ENCODE data around the gene CSF1. TPM values are rescaled to one million over a fixed set of nuclear protein-coding genes. Genes with fewer than 3 reads are reported as not detected.
A peak's percentile ranks its signal among the peaks of the same experiment; 100 is the strongest.

CSF1 gene
- total RNA-seq, 1 experiment from 2014 or later, result 3.0 TPM

DNA sequence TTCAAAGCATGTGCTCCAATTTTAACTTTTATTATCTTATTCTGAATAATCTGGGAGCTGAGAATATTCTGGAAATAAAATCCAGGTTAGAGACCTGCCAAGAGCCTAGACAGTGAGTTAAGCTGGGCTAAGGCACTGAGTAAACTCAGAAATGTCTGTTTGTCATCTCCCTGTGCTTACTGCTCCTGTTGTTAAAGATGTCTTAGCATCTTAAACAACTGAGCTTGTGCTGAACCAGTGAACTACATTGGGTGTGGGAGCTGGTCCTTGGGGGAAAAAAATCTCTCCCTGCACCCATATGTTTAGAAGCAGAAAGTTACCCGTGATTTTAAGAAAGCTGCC is 49.0 kb downstream of the CSF1 start:
- TF ChIP-seq ELF1 (IDR thresholded peaks at IDR 0.05; ENCODE audit: borderline replicate concordance, low read depth) (no peak), POLR2AphosphoS5 (IDR thresholded peaks at IDR 0.05; ENCODE audit: low read depth, low read length) (no peak), CBX3 (IDR thresholded peaks at IDR 0.05; ENCODE audit: low read depth) (no peak), REST (IDR thresholded peaks at IDR 0.05; ENCODE audit: low read depth) (no peak), POLR2A (IDR thresholded peaks at IDR 0.05; ENCODE audit: borderline replicate concordance, extremely low read depth, insufficient read depth, insufficient read length) (no peak), EZH2phosphoT487 (IDR thresholded peaks at IDR 0.05; ENCODE audit: borderline replicate concordance) (no peak), ZNF274 (IDR thresholded peaks at IDR 0.05; ENCODE audit: low read depth, low read length) (no peak), CEBPB (IDR thresholded peaks at IDR 0.05; ENCODE audit: low read depth) (no peak), ZBTB33 (IDR thresholded peaks at IDR 0.05; ENCODE audit: extremely low read depth, insufficient replicate concordance, low read length) (no peak), SIN3A (IDR thresholded peaks at IDR 0.05; ENCODE audit: low read depth) (no peak), YY1 (IDR thresholded peaks at IDR 0.05; ENCODE audit: extremely low read depth, insufficient replicate concordance, low read depth, low read length) (no peak), EGR1 (IDR thresholded peaks at IDR 0.05; ENCODE audit: low read depth) (no peak), ATF3 (IDR thresholded peaks at IDR 0.05) (no peak), SP1 (IDR thresholded peaks at IDR 0.05; ENCODE audit: low read depth) (no peak), ZFX (IDR thresholded peaks at IDR 0.05) (no peak), JUND (IDR thresholded peaks at IDR 0.05) (no peak), FOSL1 (IDR thresholded peaks at IDR 0.05; ENCODE audit: low read depth) (no peak)
- TF ChIP-seq, protein P1, sequence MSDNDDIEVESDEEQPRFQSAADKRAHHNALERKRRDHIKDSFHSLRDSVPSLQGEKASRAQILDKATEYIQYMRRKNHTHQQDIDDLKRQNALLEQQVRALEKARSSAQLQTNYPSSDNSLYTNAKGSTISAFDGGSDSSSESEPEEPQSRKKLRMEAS (IDR thresholded peaks at IDR 0.05), result no peak
- TF ChIP-seq, protein P2, sequence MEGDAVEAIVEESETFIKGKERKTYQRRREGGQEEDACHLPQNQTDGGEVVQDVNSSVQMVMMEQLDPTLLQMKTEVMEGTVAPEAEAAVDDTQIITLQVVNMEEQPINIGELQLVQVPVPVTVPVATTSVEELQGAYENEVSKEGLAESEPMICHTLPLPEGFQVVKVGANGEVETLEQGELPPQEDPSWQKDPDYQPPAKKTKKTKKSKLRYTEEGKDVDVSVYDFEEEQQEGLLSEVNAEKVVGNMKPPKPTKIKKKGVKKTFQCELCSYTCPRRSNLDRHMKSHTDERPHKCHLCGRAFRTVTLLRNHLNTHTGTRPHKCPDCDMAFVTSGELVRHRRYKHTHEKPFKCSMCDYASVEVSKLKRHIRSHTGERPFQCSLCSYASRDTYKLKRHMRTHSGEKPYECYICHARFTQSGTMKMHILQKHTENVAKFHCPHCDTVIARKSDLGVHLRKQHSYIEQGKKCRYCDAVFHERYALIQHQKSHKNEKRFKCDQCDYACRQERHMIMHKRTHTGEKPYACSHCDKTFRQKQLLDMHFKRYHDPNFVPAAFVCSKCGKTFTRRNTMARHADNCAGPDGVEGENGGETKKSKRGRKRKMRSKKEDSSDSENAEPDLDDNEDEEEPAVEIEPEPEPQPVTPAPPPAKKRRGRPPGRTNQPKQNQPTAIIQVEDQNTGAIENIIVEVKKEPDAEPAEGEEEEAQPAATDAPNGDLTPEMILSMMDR (IDR thresholded peaks at IDR 0.05 in 2 of 3, conservative IDR thresholded peaks at IDR 0.05 in 1 of 3; ENCODE audit: borderline replicate concordance in 1 of 3, insufficient read depth in 1 of 3, low read depth in 2 of 3, low read length in 2 of 3), result no peak
- RAD21 ChIA-PET (ENCODE audit: low non-redundant PET in 1 of 2, low total read pairs in 2 of 2, uncharacterized antibody in 2 of 2, unreplicated experiment in 2 of 2), result interaction anchor here in 1 of 2 experiments (0.6 kb wide), 1 partner anchor 184 kb away, joined by 8 read pairs; no protein-coding TSS in a partner anchor
- Histone ChIP-seq H3K79me2 (ENCODE audit: insufficient read depth, low read length) (no peaks in the 10 kb centered on the region), H3K9me3 (ENCODE audit: control insufficient read depth in 1 of 2, insufficient read depth in 1 of 2, low read depth in 1 of 2, low read length in 2 of 2) (no peaks in the 10 kb centered on the region), H3K4me1 (ENCODE audit: control insufficient read depth in 1 of 2, insufficient read depth in 2 of 2, low read length in 2 of 2) (peaks cover 7 to 12% of the 10 kb centered on the region in 2 experiments; a peak in 3 of 4 replicates), H3K27me3 (ENCODE audit: insufficient read depth, low read length) (no peaks in the 10 kb centered on the region), H3K4me2 (ENCODE audit: low read length) (peak overlapping the region; percentile 35; the same call in 1 of the 2 replicates), H2AFZ (ENCODE audit: low read depth, low read length, poor library complexity, severe bottlenecking) (peak overlapping the region; percentile 67), H3K9me2 (ENCODE audit: insufficient read depth) (no peaks in the 10 kb centered on the region), H4K20me1 (ENCODE audit: insufficient read depth) (no peaks in the 10 kb centered on the region), H3K9ac (ENCODE audit: low read length) (no peak overlapping the region), H3K4me3 (replicated peaks in 1 of 2; ENCODE audit: low read depth in 1 of 2, low read length in 2 of 2) (no peak overlapping the region), H3K36me3 (ENCODE audit: control insufficient read depth in 1 of 2, insufficient read depth in 2 of 2, low read length in 2 of 2) (no peaks in the 10 kb centered on the region), H3K27ac (ENCODE audit: low read depth, low read length) (no peak overlapping the region)
- no TSS peak for BruUV-seq (replicated peaks)
- DNase-seq (ENCODE audit: low read depth, low spot score) (no peak), ATAC-seq (peak; percentile 6; the same call in 1 of the 2 replicates)
- POLR2A ChIA-PET, result no interaction called here
- CTCF ChIA-PET, result interaction anchor here (2.5 kb wide), 1 partner anchor 25 kb away, joined by 12 read pairs; the partner anchor contains the start of gene AHCYL1
- intact Hi-C loops (cut with micrococcal nuclease), result no loop called here
